GM18951 (cell line): ENCODE results near the gene WIZ.
"Not testable (repeated sequence)": the region's sequence is repeated elsewhere in the genome, so short reads cannot be mapped to it uniquely, and the experiment has no call there.

Source experiments
- POLR2A ChIP-seq: IDR thresholded peaks from 4 replicates; pipeline ENCODE4 v1.6.1; 2011; ENCODE audit warnings: mild to moderate bottlenecking; ENCODE audit not compliant: insufficient read length, insufficient read depth; ENCODE audit errors: extremely low read depth
- in situ Hi-C: fragments of 300-500 bp; cut with MboI; formaldehyde crosslinking; loops from one replicate; pipeline ENCODE4 v1.12.0; 2022; ENCODE audit warnings: low sequenced_read_pairs, mixed read lengths, inconsistent platforms; ENCODE audit not compliant: unreplicated experiment

Gene WIZ

GRCh38 chr19:15475169-15475568, 25.4 kb upstream of the WIZ start:
- TF ChIP-seq POLR2A = no peak
- in situ Hi-C loops = no loop called here

- in situ Hi-C loops = not testable (repeated sequence)
These were observed 24.1 kb upstream of the WIZ start for GRCh38 chr19:15473821-15474220.

GRCh38 chr19:15471639-15472101, 21.9 kb upstream of the WIZ start:
- in situ Hi-C loops = no loop called here
- TF ChIP-seq POLR2A = no peak

GRCh38 chr19:15469513-15470297, 19.9 kb upstream of the WIZ start:
- no peak for TF ChIP-seq POLR2A
- in situ Hi-C loops = no loop called here

- in situ Hi-C loops = no loop called here
- no peak for TF ChIP-seq POLR2A
These were observed 19.1 kb upstream of the WIZ start for GRCh38 chr19:15468675-15469512.

- in situ Hi-C loops = no loop called here
- TF ChIP-seq POLR2A = no peak
These were observed 18.0 kb upstream of the WIZ start for GRCh38 chr19:15467734-15468214.

GRCh38 chr19:15466851-15467733, 17.3 kb upstream of the WIZ start:
- no peak for TF ChIP-seq POLR2A
- in situ Hi-C loops = no loop called here

- peak; percentile 65 for TF ChIP-seq POLR2A
- in situ Hi-C loops = no loop called here
These were observed 14.9 kb upstream of the WIZ start, which contains the start of gene RASAL3 for GRCh38 chr19:15464394-15465385. Gene RASAL3, minus strand, starts transcription at chr19:15464544. Its CDS starts 186 bp downstream, at chr19:15464358.

GRCh38 chr19:15463861-15464371, 14.2 kb upstream of the WIZ start:
- peak; percentile 71 for TF ChIP-seq POLR2A
- in situ Hi-C loops = no loop called here

- TF ChIP-seq POLR2A = no peak
- in situ Hi-C loops = no loop called here
These were observed 11.9 kb upstream of the WIZ start for GRCh38 chr19:15461694-15462093.

- in situ Hi-C loops = no loop called here
These were observed 8.1 kb upstream of the WIZ start for GRCh38 chr19:15457701-15458484.

More at GRCh38 chr19:15457701-15458484, 8.1 kb upstream of the WIZ start:
- TF ChIP-seq POLR2A = no peak
